Hepatocyte (in vitro differentiated cells): ENCODE measurements around the gene REEP5. TPM values are rescaled to one million over a fixed set of nuclear protein-coding genes. Genes with fewer than 3 reads are reported as not detected.
"Not testable (repeated sequence)": the region's sequence is repeated elsewhere in the genome, so short reads cannot be mapped to it uniquely, and the experiment has no call there.

Source experiments
- DNase-seq: peaks from one replicate; pipeline ENCODE4 v3.0.0-alpha.2; 2016; ENCODE audit warnings: low spot score
- H2AFZ ChIP-seq: fragments of 200-600 bp; sonication (generic); 2 replicates; pipeline ENCODE4 v1.6.0; 2016; ENCODE audit warnings: antibody characterized with exemption, mild to moderate bottlenecking
- H3K27ac ChIP-seq: fragments of 200-600 bp; sonication (generic); 2 replicates; pipeline ENCODE4 v1.5.1; 2016; ENCODE audit warnings: mild to moderate bottlenecking
- H3K27me3 ChIP-seq: fragments of 200-600 bp; sonication (generic); 2 replicates; pipeline ENCODE4 v1.6.1; 2016
- H3K36me3 ChIP-seq: fragments of 200-600 bp; sonication (generic); replicated peaks from 2 replicates; pipeline ENCODE4 v1.5.1; 2016; ENCODE audit warnings: low read depth; ENCODE audit not compliant: insufficient read depth
- H3K4me1 ChIP-seq: fragments of 200-600 bp; sonication (generic); 2 replicates; pipeline ENCODE4 v1.5.1; 2016; ENCODE audit warnings: mild to moderate bottlenecking, moderate library complexity; ENCODE audit not compliant: insufficient read depth
- H3K4me2 ChIP-seq: fragments of 200-600 bp; sonication (generic); 2 replicates; pipeline ENCODE4 v1.6.0; 2016
- H3K4me3 ChIP-seq: fragments of 200-600 bp; sonication (generic); 2 replicates; pipeline ENCODE4 v1.5.1; 2016; ENCODE audit warnings: mild to moderate bottlenecking
- H3K79me2 ChIP-seq: fragments of 200-600 bp; sonication (generic); 2 replicates; pipeline ENCODE4 v1.6.0; 2017; ENCODE audit warnings: mild to moderate bottlenecking
- H3K9me2 ChIP-seq: fragments of 200-600 bp; sonication (generic); replicated peaks from 2 replicates; pipeline ENCODE4 v1.6.0; 2017; ENCODE audit warnings: mild to moderate bottlenecking; ENCODE audit not compliant: insufficient read depth
- H3K9me3 ChIP-seq: fragments of 200-600 bp; sonication (generic); 2 replicates; pipeline ENCODE4 v1.5.1; 2016; ENCODE audit warnings: low read depth, mild to moderate bottlenecking
- H4K20me1 ChIP-seq: fragments of 200-600 bp; sonication (generic); 2 replicates; pipeline ENCODE4 v1.6.0; 2016; ENCODE audit warnings: mild to moderate bottlenecking; ENCODE audit not compliant: insufficient read depth, poor library complexity, severe bottlenecking
- CTCF ChIP-seq: fragments of 200-600 bp; sonication (generic); IDR thresholded peaks from 2 replicates; pipeline ENCODE4 v1.5.1; 2016; ENCODE audit warnings: antibody characterized with exemption, mild to moderate bottlenecking; ENCODE audit not compliant: poor library complexity
- EZH2 ChIP-seq: fragments of 200-600 bp; sonication (generic); IDR thresholded peaks from 2 replicates; pipeline ENCODE4 v1.6.1; 2016; ENCODE audit warnings: antibody characterized with exemption, mild to moderate bottlenecking, borderline replicate concordance
- EZH2phosphoT487 ChIP-seq: fragments of 200-600 bp; sonication (generic); IDR thresholded peaks from one replicate; pipeline ENCODE4 v1.6.1; 2018; ENCODE audit warnings: antibody characterized with exemption, mild to moderate bottlenecking, low read depth, moderate library complexity; ENCODE audit not compliant: unreplicated experiment, severe bottlenecking
- WGBS: methylation state at CpG from one replicate; pipeline ENCODE4 v1.1.6; 2016; ENCODE audit warnings: low lambda C conversion rate; ENCODE audit errors: missing lambda C conversion rate; 5-methylcytosine and 5-hydroxymethylcytosine counted together
- polyA plus RNA-seq: library from polyadenylated mRNA; unstranded; fragments of >200 nt; fragmentation: Nextera tagmentation; extraction: Ambion mirVana; gene quantifications from 2 replicates; pipeline ENCODE4 v1.2.1, GENCODE V29; 2016
- total RNA-seq: library from RNA; depleted of rRNA; stranded (reverse); fragments of >200 nt; gene quantifications from 2 replicates; pipeline ENCODE4 v1.2.3, GENCODE V29; 2014

The REEP5 gene
- total and polyA plus RNA-seq, 2 experiments from 2014 or later, result 57.3 to 208 TPM

DNA sequence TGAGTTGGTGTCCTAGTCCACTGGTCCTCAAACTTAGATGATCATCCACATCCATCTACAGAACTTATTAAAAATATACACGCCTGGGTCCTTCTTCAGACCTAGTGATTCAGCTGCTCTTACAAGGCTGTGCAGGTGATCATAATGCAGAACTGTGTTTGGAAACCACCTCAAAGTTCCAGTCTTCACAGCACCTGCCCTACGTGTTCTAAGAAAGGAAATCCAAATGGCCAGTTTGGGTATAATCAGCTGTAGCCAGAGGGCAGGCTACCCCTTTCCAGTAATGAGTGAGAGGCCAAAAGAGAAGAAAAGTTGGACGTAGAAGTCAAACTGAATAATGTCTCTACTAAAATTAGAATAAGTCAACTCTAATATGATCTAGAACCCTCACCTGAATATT, 15.4 kb downstream of the REEP5 start:
- peaks cover 11% of the 10 kb centered on the region for H4K20me1 ChIP-seq
- peaks cover 69% of the 10 kb centered on the region for H3K79me2 ChIP-seq
- no peak overlapping the region for H3K4me3 ChIP-seq
- H3K4me2 ChIP-seq, result no peak overlapping the region
- 91% methylated on average over 3 of the region's 3 CpGs for WGBS
- TF ChIP-seq EZH2 (no peak), CTCF (no peak), EZH2phosphoT487 (no peak)
- H3K36me3 ChIP-seq, result no peaks in the 10 kb centered on the region
- no peak for DNase-seq
- H3K9me3 ChIP-seq, result no peaks in the 10 kb centered on the region
- H3K4me1 ChIP-seq, result no peaks in the 10 kb centered on the region
- no peaks in the 10 kb centered on the region for H3K27me3 ChIP-seq
- no peak overlapping the region for H2AFZ ChIP-seq
- H3K27ac ChIP-seq, result no peak overlapping the region
- H3K9me2 ChIP-seq, result no peaks in the 10 kb centered on the region

- not testable (repeated sequence) for DNase-seq
- 93% methylated on average over 3 of the region's 3 CpGs for WGBS
- peaks cover 60% of the 10 kb centered on the region for H3K79me2 ChIP-seq
Observed at GRCh38 chr5:112904996-112905395, 17.0 kb downstream of the REEP5 start.

DNA sequence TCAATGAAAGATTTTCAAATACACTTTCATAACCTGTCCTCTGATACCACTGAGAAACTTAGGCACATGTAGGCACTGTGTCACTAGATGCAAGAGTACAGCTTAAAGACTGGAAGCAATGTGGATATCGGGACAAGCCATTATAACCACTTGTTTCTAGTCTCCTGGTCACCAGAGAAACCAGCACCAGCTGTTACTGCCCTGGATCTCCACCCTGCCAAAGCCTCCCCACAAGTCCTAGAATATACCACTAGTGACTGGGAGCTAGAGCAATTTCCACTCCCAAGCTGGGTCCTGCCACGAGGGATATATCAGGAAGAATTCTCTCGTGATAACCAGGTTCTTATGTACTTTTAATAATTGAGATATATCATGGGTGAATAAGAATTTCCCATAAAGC, 19.5 kb downstream of the REEP5 start:
- peaks cover 11% of the 10 kb centered on the region for H4K20me1 ChIP-seq
- DNase-seq, result no peak
- no peak overlapping the region for H2AFZ ChIP-seq
- no peaks in the 10 kb centered on the region for H3K36me3 ChIP-seq
- H3K4me1 ChIP-seq, result no peaks in the 10 kb centered on the region
- no peak for TF ChIP-seq CTCF
- TF ChIP-seq EZH2phosphoT487, result no peak
- TF ChIP-seq EZH2, result no peak
- H3K27ac ChIP-seq, result no peak overlapping the region
- H3K79me2 ChIP-seq, result peaks cover 47% of the 10 kb centered on the region
- H3K4me2 ChIP-seq, result no peak overlapping the region
- H3K9me3 ChIP-seq, result no peaks in the 10 kb centered on the region
- no peaks in the 10 kb centered on the region for H3K9me2 ChIP-seq
- H3K4me3 ChIP-seq, result no peak overlapping the region
- H3K27me3 ChIP-seq, result no peaks in the 10 kb centered on the region
- 98% methylated on average over 3 of the region's 3 CpGs for WGBS

More at GRCh38 chr5:112904996-112905395, 17.0 kb downstream of the REEP5 start:
- H3K9me3 ChIP-seq, H3K27ac ChIP-seq, H3K36me3 ChIP-seq, H3K9me2 ChIP-seq, H2AFZ ChIP-seq, H3K4me3 ChIP-seq, H3K4me2 ChIP-seq, H3K4me1 ChIP-seq, H3K27me3 ChIP-seq: not testable (repeated sequence)
- H4K20me1 ChIP-seq, result peaks cover 11% of the 10 kb centered on the region

DNA sequence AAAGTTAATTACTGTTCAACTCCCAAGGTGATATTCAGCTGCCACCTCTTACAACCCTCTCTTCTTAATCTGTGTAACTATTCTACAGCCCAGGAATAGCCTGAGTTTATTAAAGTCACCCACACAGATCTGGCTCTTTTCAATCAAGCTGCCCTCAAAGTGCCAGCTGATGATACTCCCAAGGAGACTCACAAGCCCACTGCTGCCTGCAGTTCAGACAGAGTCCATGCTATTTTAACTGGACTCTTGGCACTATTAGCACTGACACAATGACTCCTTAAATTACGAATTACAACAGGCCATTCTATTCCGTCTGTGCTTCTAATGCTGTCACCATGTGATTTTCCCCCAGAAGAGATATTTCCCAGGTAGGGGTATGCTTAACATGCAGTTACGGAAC, 26.3 kb downstream of the REEP5 start:
- H3K79me2 ChIP-seq, result peaks cover 29% of the 10 kb centered on the region
- H4K20me1 ChIP-seq, result no peaks in the 10 kb centered on the region
- no peak overlapping the region for H2AFZ ChIP-seq
- no peak overlapping the region for H3K27ac ChIP-seq
- H3K9me3 ChIP-seq, result no peaks in the 10 kb centered on the region
- no peaks in the 10 kb centered on the region for H3K27me3 ChIP-seq
- no peaks in the 10 kb centered on the region for H3K36me3 ChIP-seq
- H3K4me1 ChIP-seq, result no peaks in the 10 kb centered on the region
- DNase-seq, result no peak
- WGBS, result 94% methylated on average over 3 of the region's 3 CpGs
- H3K9me2 ChIP-seq, result no peaks in the 10 kb centered on the region
- no peak overlapping the region for H3K4me3 ChIP-seq
- TF ChIP-seq CTCF, result no peak
- TF ChIP-seq EZH2, result no peak
- TF ChIP-seq EZH2phosphoT487, result no peak
- no peak overlapping the region for H3K4me2 ChIP-seq
